Activated CD4-positive, CD25-positive, alpha-beta regulatory T cell (primary cell): ENCODE measurements around the gene GPR39.

Source experiments
- DNase-seq, 4 experiments: peaks; one replicate each; lab custom pipeline; 2025; lab: John Stamatoyannopoulos, UW

GPR39 gene

DNA sequence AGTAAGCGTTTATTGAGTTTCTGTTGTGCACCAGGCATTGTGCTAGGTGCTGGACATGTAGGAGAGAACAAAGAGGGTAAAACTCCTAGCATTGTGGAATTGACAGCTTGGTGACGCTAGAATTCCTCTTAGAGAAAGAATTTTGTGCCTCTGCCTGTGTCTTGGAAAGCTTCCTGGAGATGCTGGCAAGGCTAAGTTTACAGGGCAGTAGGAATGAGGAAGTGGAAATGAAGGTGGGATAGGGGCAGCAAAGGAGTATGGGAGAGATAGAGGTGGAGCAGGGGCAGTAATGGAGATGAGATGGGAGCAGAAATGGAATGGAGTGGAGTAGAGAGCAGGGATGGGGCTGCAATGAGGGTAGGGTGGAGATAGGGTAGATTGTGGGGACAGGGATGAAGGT lies 29.8 kb downstream of the GPR39 start:
- DNase-seq, result no peak

DNA sequence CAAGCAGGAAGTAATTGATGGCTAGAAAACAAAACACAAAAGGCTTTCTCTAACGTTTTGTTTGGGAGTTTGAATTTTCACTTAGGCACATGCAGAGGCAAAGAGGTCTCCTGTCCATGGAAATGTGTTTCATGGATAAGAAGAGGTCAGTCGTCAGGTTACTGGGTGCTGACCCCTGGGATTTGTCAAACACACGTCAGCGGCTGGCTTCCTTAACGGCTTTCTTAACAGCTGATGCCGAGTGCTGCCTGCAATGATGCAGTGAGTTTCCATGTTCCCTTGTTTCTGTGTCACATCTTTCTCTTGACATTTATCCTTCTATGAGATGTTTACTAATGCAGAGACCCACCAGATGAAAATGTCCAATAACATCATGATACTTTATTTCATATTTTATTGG lies 31.7 kb downstream of the GPR39 start:
- DNase-seq, result no peak

DNA sequence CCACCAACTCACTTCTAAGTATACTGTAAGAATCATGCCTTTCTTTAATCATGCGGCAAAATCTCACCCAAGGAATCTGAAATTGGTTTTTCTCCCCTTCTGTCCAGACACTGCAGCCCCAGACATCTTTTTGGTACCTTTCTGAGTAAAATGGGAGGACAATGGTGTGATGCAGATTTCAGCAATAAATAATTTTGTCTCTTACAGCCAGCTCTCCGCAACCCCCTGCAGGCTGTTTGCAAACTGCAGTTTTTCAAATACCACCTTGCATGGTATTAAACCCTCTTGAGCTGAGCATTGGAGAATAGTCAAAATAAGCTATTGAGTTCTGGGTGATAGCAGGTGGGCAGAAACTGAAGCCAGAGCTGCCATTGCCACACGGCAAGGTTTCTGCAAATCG lies 32.2 kb downstream of the GPR39 start:
- DNase-seq, result no peak

DNA sequence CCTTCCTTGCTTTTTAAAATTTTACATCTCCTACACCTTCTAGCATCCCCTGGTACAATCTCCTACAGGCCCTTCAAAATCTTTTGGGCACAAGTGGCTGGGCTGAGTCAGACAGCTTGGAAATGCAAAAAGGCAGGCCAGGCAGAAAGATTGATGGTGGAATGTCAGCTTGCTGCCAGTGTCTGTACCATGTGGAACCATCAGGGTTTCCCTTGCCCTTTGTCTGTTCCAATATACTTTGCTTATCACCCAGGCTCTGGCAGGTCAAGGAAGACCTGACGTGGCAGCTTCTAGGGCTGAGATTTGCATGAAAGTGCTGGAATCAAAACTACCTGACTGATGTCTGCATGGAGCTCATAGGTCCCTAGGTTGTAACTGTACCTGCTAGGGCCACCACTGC lies 33.3 kb downstream of the GPR39 start:
- no peak for DNase-seq

DNA sequence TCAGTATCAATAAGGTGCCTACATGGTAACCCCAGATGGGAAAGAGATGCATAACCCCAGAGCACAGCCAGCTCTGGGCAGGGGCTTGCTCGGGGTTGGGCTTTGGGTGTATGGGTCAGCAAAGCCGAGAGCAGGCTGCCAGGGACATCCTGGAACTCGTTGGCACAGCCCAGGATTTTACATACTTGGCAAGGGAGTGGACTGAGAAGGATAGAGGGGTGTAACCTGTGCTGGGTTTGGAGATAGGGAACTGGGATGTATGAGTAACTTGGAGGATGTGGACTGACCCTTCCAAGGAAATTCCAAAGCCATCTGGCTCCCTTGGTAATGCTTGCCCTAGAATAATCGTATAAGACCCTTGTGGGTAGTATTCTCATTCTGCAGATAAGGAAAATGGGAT lies 44.2 kb downstream of the GPR39 start:
- DNase-seq, result no peak

DNA sequence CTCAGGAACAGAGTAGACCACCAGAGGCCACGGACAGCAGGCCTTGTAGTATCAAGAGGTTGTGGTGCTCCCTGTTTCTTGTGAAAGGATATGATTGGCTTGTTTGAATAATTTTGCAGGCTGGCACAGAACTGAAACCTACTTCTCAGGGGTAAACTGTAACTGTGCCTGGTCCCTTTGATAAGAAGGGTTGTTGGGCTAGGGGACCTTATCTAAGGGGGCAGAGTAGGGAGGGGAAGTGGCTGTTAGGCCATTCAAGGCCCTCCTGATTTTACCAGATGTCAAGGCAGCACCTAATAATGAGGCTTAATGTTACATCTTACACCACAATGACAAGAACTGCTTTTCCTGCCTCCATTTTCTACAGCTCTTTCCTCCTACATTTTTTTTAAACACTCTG lies 45.6 kb downstream of the GPR39 start:
- no peak for DNase-seq

- no peak for DNase-seq
Observed at GRCh38 chr2:132463719-132464118, 47.1 kb downstream of the GPR39 start.

DNA sequence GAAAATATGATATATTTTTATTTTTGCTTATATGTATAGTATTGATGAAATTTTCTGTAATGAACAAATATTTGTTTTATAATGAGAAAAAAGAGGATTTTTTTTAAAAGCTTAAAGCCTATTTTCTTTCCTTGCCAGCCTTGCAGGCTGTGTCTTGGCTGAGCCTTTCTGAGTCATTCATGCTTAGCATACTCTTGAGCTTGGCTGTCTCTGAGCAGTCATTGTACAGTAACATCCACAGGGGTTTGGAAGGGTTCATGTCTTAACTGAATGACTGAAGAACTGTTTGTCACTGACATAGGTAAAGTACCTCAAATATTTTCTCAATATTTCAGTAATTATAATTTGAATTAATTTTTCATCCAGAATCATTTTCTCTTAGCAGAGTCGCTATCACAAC lies 49.3 kb downstream of the GPR39 start:
- DNase-seq, result no peak

- no peak for DNase-seq
Observed at GRCh38 chr2:132466428-132467028, 49.9 kb downstream of the GPR39 start.

DNA sequence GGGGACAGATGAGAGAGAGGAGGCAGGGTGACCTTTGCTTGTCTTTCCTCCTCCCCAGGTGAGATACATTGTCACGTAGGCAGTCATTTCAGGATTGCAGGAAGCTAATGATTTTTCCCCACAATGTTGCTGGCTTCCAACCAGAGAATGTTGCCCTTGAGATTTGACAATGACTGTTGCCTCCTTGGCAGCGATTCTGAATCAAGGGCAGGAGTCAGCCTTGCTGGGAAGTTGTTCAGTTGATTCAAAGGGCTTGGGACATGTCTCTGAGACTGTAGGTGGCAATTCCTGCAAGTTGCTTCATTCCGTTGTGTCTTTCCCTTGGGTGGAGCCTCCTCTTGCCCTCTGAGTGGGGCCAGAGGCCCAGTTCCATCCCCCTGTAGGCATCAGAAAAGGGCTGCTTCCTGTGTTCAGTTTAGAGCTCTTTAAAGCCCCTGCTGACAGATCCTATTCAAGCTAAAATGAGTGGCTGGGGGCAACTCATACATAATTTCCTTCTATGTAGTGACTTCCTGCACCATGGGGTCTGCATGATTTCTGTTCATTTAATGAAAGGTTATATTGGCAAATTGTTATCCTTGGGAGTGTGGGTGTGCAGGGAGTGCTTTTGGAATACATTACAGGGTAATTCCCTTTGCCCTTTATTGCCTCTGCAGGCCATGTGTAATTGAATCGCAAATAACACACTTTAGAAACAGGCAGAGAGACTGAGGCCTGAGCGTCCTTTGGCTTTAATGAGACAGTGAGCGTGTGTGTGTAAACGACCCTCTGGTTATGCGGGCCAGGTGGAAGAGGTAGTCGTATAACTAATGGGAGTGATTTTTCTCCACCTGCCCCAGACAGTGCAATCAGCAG lies 52.4 kb downstream of the GPR39 start:
- no peak for DNase-seq

- no peak for DNase-seq
Observed at GRCh38 chr2:132470746-132471145, 54.1 kb downstream of the GPR39 start.

GRCh38 chr2:132473174-132473883 lies 56.7 kb downstream of the GPR39 start:
- DNase-seq, result no peak

GRCh38 chr2:132475615-132476014 lies 59.0 kb downstream of the GPR39 start:
- DNase-seq, result no peak

DNA sequence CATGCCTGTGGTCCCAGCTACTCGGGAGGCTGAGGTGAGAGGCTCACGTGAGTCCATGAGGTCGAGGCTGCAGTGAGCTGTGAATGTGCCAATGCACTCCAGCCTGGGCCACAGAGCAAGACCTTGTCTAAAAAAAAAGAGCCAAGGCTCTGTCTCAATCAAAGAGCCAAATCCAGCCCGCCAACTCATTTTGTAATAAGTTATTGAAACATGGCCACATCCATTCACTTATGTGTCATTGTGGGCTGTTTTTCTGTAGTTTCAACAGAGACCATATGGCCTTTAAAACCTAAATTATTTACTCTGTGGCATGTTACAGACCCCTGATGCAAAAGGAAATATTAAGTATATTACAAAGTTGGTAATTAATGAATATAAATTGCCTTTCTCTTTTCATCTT lies 60.8 kb downstream of the GPR39 start:
- no peak for DNase-seq

DNA sequence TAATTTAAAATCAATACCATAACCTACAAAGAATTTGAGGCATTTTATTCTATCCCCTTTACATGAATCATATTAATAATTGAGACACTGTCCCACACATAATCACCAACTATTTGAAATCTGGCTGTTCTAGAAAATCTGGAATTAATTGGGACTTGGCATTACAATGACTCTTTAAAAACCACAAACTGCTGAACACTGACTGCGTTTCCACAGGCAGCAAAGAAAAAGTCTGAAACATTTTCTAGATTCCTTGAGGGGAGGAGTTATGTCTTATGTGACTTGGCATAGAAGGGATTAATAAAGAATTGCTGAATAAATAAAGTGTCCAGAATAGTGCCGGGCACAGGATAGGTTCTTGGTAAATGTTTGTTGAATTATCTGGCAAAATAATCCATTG lies 61.4 kb downstream of the GPR39 start:
- DNase-seq, result no peak

DNA sequence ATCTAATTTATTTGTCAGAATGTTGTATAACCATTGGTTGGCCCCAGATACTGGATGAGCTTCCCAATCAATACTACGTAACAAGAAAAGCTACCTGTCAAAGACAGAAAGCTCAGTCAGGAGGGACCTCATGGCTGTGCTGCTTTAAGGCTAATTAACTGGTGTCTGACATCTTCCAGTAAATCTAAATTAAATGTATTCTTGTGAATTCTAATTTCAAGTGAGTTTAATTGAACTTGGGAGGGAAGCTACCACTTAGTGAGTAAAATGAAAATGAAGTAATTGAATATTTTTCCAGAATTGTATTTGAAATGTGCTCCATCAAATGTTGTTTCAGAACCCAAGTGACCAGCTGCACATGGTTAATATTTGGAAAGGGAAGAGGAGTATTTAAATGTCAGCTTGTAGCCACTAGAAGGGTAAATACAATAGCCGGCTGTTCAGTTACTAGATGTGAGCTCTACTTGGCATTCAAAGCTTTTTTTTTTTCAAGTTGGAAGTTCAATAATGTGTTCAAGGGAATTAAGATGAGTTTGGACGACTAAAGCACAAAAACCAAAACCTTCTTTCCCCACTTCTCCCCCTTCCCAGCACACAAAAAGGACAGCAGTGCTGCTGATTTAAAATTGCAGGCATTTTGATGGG lies 62.0 kb downstream of the GPR39 start:
- no peak for DNase-seq

- no peak for DNase-seq
Observed at GRCh38 chr2:132479155-132479554, 62.5 kb downstream of the GPR39 start.

GRCh38 chr2:132482821-132483220 lies 66.2 kb downstream of the GPR39 start:
- DNase-seq, result no peak

DNA sequence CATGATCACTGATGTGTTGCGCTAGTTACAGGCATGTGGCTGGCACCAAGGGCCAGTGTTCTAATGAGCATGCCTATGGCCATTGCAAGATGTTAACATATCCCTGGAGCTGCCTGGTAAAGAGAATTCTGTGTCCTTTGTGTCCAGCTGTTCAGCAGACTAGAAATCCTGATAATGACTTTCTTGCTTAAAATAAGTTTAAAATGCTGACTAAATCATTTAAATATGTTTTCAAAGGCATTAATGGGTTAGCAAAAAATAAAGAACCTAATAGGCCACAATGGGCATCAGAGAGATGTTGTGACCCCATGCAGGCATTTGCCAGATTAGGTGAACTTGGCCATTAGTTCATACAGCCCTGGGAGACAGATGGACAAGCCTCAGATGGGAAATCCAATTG lies 67.5 kb downstream of the GPR39 start:
- no peak for DNase-seq

DNA sequence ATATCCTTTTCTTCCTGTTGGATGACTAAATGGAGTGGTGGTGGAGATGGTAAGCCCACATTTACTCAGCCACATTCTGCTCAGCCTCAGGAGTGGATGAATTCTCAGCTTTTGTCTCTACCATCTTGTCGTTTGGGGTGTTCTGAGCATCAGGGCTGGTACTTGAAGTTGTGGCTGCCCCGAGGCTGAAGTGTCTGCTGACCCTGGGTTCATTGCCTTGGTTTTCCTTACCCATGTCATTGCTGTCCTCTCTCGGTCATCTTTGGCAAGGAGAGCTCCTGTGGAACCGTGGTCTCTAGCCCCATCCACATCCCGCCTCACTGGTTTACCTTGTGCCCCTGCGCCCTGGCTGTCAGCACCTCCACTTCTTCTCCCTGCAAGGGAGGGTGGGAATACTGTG lies 71.9 kb downstream of the GPR39 start:
- no peak for DNase-seq

- DNase-seq, result no peak
Observed at GRCh38 chr2:132489150-132489549, 72.5 kb downstream of the GPR39 start.

DNA sequence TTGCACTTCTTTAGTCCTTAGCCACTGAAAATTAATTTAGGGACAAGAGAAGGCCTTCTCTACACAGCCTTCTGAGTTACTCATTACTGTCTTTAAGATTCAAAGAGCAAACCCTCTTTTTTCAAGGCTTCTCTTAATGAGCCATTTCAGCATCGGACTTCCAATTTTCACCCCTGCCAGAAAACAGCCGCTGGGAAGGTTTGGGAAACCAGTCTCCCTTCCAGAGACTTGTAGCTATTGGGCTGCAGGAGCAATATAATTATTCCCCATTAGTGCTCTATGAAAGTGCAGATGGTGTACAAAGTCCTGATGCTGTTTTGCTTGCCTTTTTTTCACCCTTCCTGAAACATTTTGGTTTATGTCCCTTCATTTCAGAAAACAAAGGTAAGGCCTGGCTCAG lies 79.3 kb downstream of the GPR39 start:
- no peak for DNase-seq

DNA sequence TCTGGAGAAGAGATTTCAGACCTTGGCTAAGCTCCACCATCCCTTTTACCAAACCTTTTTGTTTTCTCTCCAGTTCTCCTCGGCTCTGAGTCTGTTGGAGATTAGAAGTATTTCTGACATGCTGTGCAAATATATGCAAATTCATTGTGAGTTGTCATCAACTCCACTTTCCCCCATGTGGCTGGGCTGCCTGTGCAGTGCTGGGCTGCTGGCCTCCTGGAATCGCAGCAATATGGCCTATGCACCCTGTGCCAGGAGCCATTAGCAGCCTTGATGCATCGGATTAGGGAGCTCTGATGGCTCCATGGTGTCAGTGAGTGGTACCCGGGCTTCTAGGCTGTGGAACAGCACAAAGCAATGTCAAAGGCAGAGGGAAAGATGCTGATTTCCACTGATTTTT lies 80.0 kb downstream of the GPR39 start:
- no peak for DNase-seq
